PC-9 (cell line): Measurements from ENCODE around the gene SMCO3. TPM values are rescaled to one million over a fixed set of nuclear protein-coding genes. Genes with fewer than 3 reads are reported as not detected.
A peak's percentile ranks its signal among the peaks of the same experiment; 100 is the strongest.

ENCODE experiments used
- BruUV-seq: library from RNA; stranded (reverse); fragments of 400-500 nt; replicated peaks from 2 replicates; lab custom pipeline; 2021; lab: Mats Ljungman, UMichigan
- CTCF ChIA-PET: fragments of 300-600 bp; sonication (Branson Sonifier 250); formaldehyde crosslinking; loops from one replicate; lab custom pipeline; 2022; ENCODE audit warnings: antibody characterized with exemption; lab: Charles Lee
- POLR2A ChIA-PET: fragments of 300-600 bp; sonication (Branson Sonifier 250); formaldehyde crosslinking; loops from one replicate; lab custom pipeline; 2022; ENCODE audit warnings: antibody characterized with exemption; ENCODE audit not compliant: unreplicated experiment; lab: Charles Lee
- DNase-seq, 2 experiments: peaks; one replicate each; pipeline versions ENCODE4 v3.0.0 to v3.0.0-alpha.2; 2015 to 2022; ENCODE audit warnings: mixed read lengths in 1 of 2
- H2AFZ ChIP-seq: fragments of 200-600 bp; sonication (generic); 2 replicates; pipeline ENCODE4 v1.8.1; 2017; ENCODE audit warnings: antibody characterized with exemption
- H3F3A ChIP-seq: fragments of 200-600 bp; sonication (generic); 2 replicates; pipeline ENCODE4 v1.8.1; 2017; ENCODE audit warnings: antibody characterized with exemption, mild to moderate bottlenecking, low read depth; ENCODE audit not compliant: insufficient read depth
- H3K27ac ChIP-seq: fragments of 200-600 bp; sonication (generic); 2 replicates; pipeline ENCODE4 v1.6.1; 2016; ENCODE audit warnings: mixed run types
- H3K27me3 ChIP-seq: fragments of 200-600 bp; sonication (generic); 2 replicates; pipeline ENCODE4 v1.6.1; 2016; ENCODE audit warnings: low read depth, mixed run types; ENCODE audit not compliant: insufficient read depth
- H3K36me3 ChIP-seq: fragments of 200-600 bp; sonication (generic); 2 replicates; pipeline ENCODE4 v1.6.1; 2016; ENCODE audit warnings: low read depth, mixed run types
- H3K4me1 ChIP-seq: fragments of 200-600 bp; sonication (generic); replicated peaks from 2 replicates; pipeline ENCODE4 v1.6.1; 2016; ENCODE audit warnings: mixed run types; ENCODE audit not compliant: insufficient read depth
- H3K4me2 ChIP-seq: fragments of 200-600 bp; sonication (generic); 2 replicates; pipeline ENCODE4 v1.6.1; 2017; ENCODE audit warnings: mixed run types
- H3K4me3 ChIP-seq: fragments of 200-600 bp; sonication (generic); 2 replicates; pipeline ENCODE4 v1.6.1; 2016; ENCODE audit warnings: mixed run types
- H3K79me2 ChIP-seq: fragments of 200-600 bp; sonication (generic); 2 replicates; pipeline ENCODE4 v1.6.1; 2017; ENCODE audit warnings: low read depth, mixed run types
- H3K9me2 ChIP-seq: fragments of 200-600 bp; sonication (generic); 2 replicates; pipeline ENCODE4 v1.8.1; 2017; ENCODE audit warnings: mild to moderate bottlenecking; ENCODE audit not compliant: insufficient read depth
- H3K9me3 ChIP-seq: fragments of 200-600 bp; sonication (generic); 2 replicates; pipeline ENCODE4 v1.8.1; 2016; ENCODE audit warnings: low read depth; ENCODE audit not compliant: insufficient read depth
- H4K20me1 ChIP-seq: fragments of 200-600 bp; sonication (generic); 2 replicates; pipeline ENCODE4 v1.8.1; 2017; ENCODE audit not compliant: insufficient read depth
- CTCF ChIP-seq: fragments of 200-600 bp; sonication (generic); conservative IDR thresholded peaks from 2 replicates; pipeline ENCODE4 v1.6.1; 2017; ENCODE audit warnings: mixed run types, antibody characterized with exemption, mild to moderate bottlenecking, moderate library complexity
- EZH2 ChIP-seq: fragments of 200-600 bp; sonication (generic); IDR thresholded peaks from 2 replicates; pipeline ENCODE4 v1.8.0; 2017; ENCODE audit warnings: antibody characterized with exemption, low read depth
- intact Hi-C: fragments of 100-400 bp; cut with micrococcal nuclease; formaldehyde crosslinking; loops from one replicate; pipeline ENCODE4 v1.10.0; 2022; ENCODE audit not compliant: unreplicated experiment
- total RNA-seq: library from RNA; stranded (reverse); gene quantifications from 2 replicates; pipeline ENCODE4 v1.2.3, GENCODE V29; 2021

Gene SMCO3
- total RNA-seq, 1 experiment from 2014 or later = not detected

GRCh38 chr12:14803011-14803829 is 10.8 kb downstream of the SMCO3 start, which contains the start of the genes C12orf60 and WBP11:
Gene C12orf60 (plus strand): TSS chr12:14803670. CDS start chr12:14822936, 19,266 bp downstream.
Gene WBP11 (minus strand): TSS chr12:14803478. CDS start chr12:14801383, 2,095 bp downstream.
- Histone ChIP-seq H3K27me3 (no peaks in the 10 kb centered on the region), H3K9me3 (no peaks in the 10 kb centered on the region), H3F3A (no peaks in the 10 kb centered on the region), H2AFZ (peak within 1 kb of the TSS; percentile 96), H3K79me2 (peaks cover 56% of the 10 kb centered on the region), H3K9me2 (no peaks in the 10 kb centered on the region), H3K4me2 (peak within 1 kb of the TSS; percentile 91), H3K4me1 (peaks cover 23% of the 10 kb centered on the region), H3K4me3 (peak within 1 kb of the TSS; percentile 96), H4K20me1 (no peaks in the 10 kb centered on the region), H3K27ac (peak within 1 kb of the TSS; percentile 58), H3K36me3 (0 out of 2 replicates have a peak, but pooled peaks cover 18% of the 10 kb centered on the region)
- TSS peak; percentile 53 for BruUV-seq
- POLR2A ChIA-PET = interaction anchor here (0.5 to 1.7 kb wide), 12 partner anchors 26 to 455 kb away, joined by 3 to 21 read pairs (median 7); partner anchors contain the start of gene RERG
- CTCF ChIA-PET = interaction anchor here (0.6 to 1.7 kb wide), 7 partner anchors 14 to 565 kb away, joined by 3 to 9 read pairs (median 3); a partner anchor contains a TSS
- DNase-seq = peak; percentile 94 to 99
- TF ChIP-seq CTCF (no peak), EZH2 (no peak)
- intact Hi-C loops = loop anchor here (1.0 to 2.0 kb wide), 3 partner anchors 29 to 194 kb away; a partner anchor contains a TSS

GRCh38 chr12:14802721-14803010 is 11.3 kb downstream of the SMCO3 start:
- no peak for TF ChIP-seq EZH2
- TF ChIP-seq CTCF = no peak
- DNase-seq = no peak
- peak overlapping the region; percentile 96 for H3K4me3 ChIP-seq
- intact Hi-C loops = loop anchor here (1.0 to 2.0 kb wide), 3 partner anchors 28 to 194 kb away; a partner anchor contains a TSS
- no peaks in the 10 kb centered on the region for H3K27me3 ChIP-seq
- BruUV-seq = no TSS peak
- peak overlapping the region; percentile 96 for H2AFZ ChIP-seq
- H3K9me3 ChIP-seq = no peaks in the 10 kb centered on the region
- H3K27ac ChIP-seq = peak overlapping the region; percentile 58
- H3K79me2 ChIP-seq = peaks cover 61% of the 10 kb centered on the region
- peak overlapping the region; percentile 85 for H3K4me2 ChIP-seq
- H4K20me1 ChIP-seq = no peaks in the 10 kb centered on the region
- H3K36me3 ChIP-seq = 0 out of 2 replicates have a peak, but pooled peaks cover 20% of the 10 kb centered on the region
- H3K4me1 ChIP-seq = peaks cover 23% of the 10 kb centered on the region
- no peaks in the 10 kb centered on the region for H3F3A ChIP-seq
- H3K9me2 ChIP-seq = no peaks in the 10 kb centered on the region
- POLR2A ChIA-PET = interaction anchor here (1.7 kb wide), 1 partner anchor 34 kb away, joined by 12 read pairs; no protein-coding TSS in a partner anchor
- CTCF ChIA-PET = interaction anchor here (0.6 to 0.9 kb wide), 6 partner anchors 13 to 322 kb away, joined by 3 to 9 read pairs (median 4); no protein-coding TSS in a partner anchor

DNA sequence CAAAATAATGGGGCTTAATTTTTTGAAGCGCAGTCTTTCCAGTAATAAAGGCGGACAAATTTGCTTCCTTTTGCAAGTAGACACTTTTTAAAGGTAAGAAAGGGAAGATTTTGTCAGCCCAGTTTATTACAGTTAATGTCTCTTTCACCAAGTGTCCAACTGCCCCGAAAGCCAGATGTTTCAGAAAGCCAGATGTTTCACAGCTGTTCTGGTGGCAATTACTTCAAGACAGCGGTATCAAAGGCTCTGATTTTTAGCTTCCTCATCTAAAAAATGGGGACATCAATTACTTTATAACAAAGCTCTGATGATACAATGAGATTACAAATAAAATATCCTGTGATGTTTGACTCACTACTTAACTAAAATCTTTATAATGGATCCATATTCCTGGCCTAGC is 11.7 kb downstream of the SMCO3 start:
- ChIA-PET POLR2A (interaction anchor here (1.7 kb wide), 1 partner anchor 34 kb away, joined by 12 read pairs; no protein-coding TSS in a partner anchor), CTCF (interaction anchor here (0.6 to 0.9 kb wide), 4 partner anchors 33 to 321 kb away, joined by 3 to 9 read pairs (median 4); no protein-coding TSS in a partner anchor)
- Histone ChIP-seq H3K4me2 (peak overlapping the region; percentile 85), H3K27me3 (no peaks in the 10 kb centered on the region), H4K20me1 (no peaks in the 10 kb centered on the region), H3K9me2 (no peaks in the 10 kb centered on the region), H3K4me1 (peaks cover 23% of the 10 kb centered on the region), H3K9me3 (no peaks in the 10 kb centered on the region), H2AFZ (no peak overlapping the region), H3K4me3 (peak overlapping the region; percentile 96), H3F3A (no peaks in the 10 kb centered on the region), H3K27ac (peak overlapping the region; percentile 58; the same call in 1 of the 2 replicates), H3K36me3 (0 out of 2 replicates have a peak, but pooled peaks cover 24% of the 10 kb centered on the region), H3K79me2 (peaks cover 66% of the 10 kb centered on the region)
- no peak for DNase-seq
- BruUV-seq = no TSS peak
- TF ChIP-seq CTCF (no peak), EZH2 (no peak)
- intact Hi-C loops = loop anchor here (2.0 kb wide), 1 partner anchor 195 kb away; no protein-coding TSS in a partner anchor
